NAMALWA (cell line): ENCODE results near the gene SPON2.

Experiments used
- DNase-seq: peaks from one replicate; pipeline ENCODE4 v3.0.0-alpha.2; 2015; ENCODE audit warnings: low spot score

SPON2 gene

DNA sequence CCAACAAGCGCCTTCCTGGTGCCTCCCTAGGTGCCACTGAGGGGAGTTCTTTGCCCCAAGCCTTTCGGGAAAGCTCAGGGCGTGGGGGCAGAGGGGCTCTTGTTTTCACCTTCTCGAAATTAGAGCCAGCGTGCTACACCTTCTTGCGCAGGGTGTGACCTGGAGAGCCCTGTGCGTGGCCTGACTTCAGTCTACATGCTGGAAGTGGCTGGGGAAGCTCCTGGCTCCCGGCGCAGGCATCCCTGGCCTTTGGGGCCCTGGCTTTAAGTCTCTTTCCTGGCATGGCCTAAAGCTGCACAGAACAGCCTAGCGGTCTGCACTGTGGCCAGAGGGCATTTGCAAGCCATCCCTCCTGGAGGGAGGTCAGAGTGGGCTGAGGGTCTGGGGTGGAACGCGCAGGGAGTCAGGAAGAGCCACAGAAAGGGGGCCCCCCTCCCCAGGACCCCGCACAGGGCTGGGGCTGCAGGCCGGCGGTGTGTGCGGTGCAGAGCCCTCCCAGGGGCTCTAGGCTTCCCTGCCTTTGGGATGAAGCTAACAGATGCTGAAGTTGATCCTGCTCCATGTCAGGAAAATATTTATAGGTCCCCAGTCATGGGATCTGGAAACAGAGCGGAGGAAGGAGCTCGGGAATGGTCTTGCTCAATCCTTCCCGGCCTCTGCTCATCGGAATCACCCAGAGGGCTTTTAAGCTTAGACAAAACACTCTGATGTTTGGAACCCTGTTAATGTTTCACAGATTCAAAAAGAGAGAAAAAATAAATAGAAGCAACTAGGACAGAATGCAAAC lies 781 bp upstream of the SPON2 start:
- no peak for DNase-seq

DNA sequence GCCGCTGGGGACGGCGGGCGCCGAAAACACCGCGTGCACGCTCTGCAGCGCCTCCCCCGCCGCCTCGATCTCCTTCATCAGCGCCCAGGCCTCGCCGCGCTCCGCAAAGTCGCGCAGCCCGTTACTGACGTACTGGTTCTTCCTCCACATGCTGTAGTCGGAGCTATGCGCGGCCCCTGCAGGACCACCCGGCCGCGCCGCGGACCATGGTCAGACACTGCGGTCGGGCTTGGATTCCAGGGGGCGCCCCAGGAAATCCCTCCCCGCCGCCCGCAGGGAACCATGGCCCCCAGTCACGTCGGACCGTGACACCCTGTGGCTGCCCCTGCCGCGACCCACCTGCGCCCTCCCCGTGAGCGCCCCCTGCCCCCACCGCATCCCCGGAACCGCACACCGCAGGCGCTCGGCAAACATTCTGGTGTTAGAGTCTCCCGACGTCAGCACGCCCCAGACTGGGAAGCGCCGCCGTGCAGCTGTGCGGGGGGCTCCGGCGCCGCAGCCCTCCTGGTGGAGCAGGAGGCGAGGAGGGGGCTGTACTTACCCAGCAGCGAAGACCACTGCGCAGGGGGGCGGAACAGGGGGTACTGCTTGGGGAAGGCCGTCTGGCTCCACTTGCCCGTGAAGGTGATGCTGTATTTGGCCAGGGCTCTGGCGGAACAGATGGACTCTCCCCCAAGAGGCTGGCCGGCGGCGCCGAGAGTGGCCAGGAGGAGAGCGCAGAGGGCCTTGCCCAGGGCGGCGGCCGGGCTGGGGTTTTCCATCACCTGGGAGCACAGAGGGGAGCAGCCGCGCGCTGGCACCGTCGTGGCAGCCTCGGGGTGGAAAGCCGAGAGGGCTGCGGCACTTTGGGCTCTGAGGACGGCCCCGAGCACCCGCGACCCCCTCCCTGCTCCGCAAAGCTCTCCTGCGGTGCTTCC lies 814 bp downstream of the SPON2 start:
- no peak for DNase-seq

DNA sequence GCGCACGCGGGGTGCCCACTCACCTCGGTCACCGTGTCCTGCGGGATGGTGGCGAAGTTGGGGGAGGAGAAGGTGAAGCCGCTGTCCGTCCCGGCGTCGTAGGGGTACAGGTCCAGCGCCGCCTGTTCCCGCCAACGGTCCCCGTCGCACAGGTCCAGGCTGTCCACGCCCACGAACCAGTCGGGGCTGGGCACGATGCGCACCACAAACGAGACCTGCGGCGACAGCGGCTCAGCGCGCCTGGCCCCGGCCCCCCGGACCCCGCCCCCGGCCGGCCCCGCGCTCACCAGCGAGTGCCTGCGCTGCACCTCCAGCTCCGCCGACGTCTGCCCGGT lies 1.4 kb downstream of the SPON2 start:
- no peak for DNase-seq

DNA sequence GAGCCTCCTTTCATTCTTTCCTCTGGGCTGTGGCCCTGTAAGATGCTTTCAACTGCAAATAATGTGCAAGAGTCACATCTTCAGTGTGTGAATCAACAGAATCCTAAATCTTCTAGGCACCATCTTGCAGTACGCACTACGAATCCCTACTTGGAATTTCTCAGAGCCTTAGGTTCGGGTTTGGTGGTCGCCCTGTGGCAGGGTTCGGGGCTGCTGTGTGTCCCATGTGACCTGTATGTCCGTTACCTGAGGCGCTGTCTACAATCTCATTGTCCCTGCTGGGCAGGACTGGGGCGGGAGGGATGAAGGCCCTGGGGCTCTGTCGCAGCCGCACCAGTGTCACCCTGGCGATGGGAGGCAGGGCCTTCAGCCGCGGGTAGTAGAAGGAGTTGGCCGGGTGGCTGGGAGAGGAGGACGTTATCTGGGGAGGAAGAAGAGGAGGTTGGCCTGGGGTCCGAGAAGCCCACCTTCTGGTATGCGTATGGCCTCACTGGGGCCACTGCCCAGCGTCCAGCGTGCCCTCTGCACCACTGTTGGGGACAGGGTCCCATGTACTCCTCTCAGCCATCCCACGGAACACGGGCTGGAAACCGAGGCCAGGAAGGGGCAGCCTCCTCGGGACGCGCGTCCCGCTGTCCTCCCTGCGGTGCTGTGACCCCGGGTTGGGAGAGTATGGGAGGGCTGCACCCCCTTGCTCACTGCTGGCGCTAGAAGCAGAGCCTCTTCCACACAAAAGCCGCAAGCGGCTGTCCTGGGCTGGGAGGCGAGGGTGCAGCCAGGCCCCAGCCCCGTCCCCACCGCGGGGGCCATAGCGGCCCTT lies 2.0 kb downstream of the SPON2 start:
- no peak for DNase-seq

GRCh38 chr4:1169691-1170096 lies 2.7 kb downstream of the SPON2 start:
- DNase-seq = no peak

DNA sequence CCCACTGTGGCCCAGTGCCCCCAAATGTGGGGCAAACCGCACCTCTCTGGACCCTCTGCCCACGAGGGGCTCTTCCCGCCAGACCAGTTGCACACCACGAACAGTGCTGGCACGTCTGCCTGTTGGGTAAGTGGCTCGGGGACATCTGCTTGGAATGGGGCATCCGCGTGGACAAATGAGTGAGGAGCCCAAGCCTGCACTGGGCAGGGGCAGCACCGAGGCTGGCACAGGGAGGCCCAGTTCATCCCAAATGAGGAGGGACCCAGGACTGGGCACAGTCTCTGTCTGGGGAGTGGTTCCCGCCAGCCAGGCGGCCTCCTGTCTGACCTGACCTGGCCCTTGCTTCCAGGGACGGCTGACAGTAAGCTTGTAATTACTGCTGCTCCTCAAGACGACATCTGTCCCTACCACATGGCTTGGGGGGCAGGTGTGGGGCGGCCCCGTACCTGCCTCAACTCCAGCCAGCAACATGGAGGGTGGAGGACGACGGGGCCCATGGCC lies 3.2 kb downstream of the SPON2 start:
- no peak for DNase-seq

DNA sequence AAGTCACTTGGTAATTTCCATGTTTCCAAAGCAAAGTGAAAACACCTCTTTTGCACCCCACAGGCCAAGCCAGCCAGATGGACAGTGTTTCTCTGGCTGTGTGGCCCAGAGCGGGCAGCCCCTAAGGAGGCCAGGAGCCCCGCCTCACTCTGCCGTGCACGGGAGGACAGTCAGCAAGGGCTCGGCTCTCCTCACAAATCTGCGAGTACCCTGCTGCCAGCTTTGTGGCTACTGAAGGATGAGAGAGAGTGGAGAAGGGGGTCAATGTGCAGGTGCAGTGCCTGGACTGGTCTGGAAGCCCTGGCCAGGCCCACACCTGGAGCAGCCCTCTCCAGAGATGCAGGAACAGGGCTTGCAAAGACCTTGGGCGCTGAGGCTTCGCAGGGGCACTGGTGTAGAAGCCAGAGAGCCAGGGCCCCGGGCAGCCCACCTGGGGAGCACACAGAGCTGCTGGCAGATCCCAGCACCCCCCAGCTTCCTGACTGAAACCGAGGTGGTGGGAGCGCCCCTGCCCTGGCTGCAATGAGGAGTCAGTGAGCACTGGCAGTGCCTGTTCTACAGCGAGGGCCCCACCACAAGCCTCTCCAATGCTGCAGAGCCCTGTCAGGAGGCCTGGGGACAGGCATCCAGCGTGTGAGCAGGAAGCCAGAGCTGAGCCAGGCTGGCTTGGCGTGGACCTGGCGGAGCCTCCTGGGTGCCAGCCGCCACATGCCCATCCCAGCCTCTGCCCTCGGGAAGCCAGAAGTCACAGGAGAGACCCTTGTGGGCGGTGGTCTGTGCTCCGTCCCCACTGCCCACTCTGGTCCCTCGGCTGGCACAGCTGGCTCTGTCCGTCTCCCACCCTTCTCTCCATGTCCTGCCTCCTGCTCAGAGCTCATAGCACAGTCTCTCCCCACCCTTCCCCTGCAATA lies 3.9 kb downstream of the SPON2 start:
- DNase-seq = no peak

GRCh38 chr4:1167244-1167949 lies 5.0 kb downstream of the SPON2 start:
- DNase-seq = peak; percentile 97

GRCh38 chr4:1166509-1167243 lies 5.7 kb downstream of the SPON2 start:
- DNase-seq = no peak

DNA sequence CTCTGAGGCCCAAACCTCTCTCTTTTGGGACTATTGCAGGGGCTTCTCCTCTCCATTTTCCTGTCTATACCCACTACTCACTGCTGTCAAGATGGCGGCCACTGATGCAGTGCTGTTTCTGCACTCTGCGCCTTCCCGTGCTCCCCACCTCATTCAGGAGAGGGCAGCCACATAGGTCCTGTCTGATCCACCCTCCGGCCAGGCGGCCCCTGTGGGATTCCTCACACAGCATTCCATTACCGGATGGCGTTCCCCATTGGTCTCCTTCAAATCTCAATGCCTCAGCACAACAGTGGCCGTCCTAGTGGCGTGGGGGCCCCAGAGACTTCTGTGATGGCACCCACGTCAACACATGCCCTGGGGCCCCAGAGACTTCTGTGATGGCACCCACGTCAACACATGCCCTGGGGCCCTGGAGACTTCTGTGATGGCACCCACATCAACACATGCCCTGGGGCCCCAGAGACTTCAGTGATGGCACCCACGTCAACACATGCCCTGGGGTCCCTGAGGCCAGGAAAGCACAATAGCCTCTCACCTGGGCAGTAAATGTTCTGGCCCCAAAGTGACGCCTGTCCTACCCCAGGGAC lies 7.3 kb downstream of the SPON2 start:
- DNase-seq = no peak

GRCh38 chr4:1164444-1164843 lies 7.9 kb downstream of the SPON2 start:
- DNase-seq = no peak

- no peak for DNase-seq
Observed at GRCh38 chr4:1164040-1164439, 8.3 kb downstream of the SPON2 start.

- DNase-seq = no peak
Observed at GRCh38 chr4:1160351-1160750, 12.0 kb downstream of the SPON2 start.

DNA sequence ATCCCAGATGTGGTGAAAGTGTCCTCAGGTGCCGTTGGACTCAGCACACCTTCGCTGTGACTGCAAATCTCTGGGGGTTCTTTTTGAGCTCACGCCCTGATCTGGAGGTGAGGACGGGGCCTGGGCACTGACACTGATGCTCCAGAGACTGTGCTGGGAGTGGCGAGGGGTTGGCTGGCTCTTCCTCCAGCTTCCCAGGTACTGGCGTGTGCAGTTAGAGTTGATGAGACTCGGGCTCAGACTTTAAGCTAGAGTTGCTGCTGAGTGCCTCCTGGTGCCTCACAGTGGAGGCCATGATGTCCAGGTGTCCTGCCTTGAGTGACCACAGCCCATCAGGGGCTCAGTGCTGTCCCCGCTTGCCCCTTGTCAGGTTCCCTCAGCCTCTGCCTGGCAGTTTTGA lies 16.3 kb downstream of the SPON2 start:
- no peak for DNase-seq

DNA sequence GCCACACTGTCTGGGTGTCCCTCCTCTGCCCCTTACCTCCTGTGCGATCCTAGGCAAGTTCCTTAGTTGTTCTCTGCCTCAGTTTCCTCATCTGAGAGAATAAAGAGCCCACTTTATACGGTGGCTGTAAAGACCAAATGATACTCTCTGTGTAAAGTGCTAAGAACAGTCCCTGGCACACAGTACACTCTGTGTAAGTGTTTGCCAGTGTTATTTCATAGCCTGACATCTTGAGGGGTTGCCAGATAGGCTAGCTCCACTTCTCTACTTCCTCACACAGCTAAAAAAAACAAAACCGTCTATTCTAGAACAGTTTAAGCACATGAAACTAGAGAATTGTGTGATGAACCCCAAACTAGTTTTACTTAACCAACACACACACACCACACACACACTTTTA lies 17.1 kb downstream of the SPON2 start:
- DNase-seq = no peak

GRCh38 chr4:1154523-1155182 lies 17.7 kb downstream of the SPON2 start:
- no peak for DNase-seq

- DNase-seq = no peak
Observed at GRCh38 chr4:1154126-1154522, 18.3 kb downstream of the SPON2 start.

- no peak for DNase-seq
Observed at GRCh38 chr4:1153567-1154090, 18.8 kb downstream of the SPON2 start.

DNA sequence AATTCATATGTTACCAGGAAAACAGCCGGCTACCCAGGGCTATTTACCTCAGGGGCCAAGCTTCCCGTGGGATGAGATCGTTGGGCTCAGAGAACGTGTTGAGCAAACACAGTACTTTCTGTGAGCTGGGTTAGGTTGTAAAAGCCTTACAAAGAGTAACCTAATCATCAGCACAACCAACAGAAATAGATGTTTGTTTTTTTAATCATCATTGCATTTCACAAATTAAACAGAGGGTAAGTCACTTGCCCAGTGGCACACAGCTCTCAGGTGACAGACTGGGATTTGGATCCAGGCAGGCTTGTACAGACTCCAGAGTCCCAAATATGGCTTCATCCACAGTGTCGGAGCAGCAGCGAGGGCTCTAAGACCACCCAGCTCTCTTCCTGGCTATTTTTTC lies 20.1 kb downstream of the SPON2 start:
- no peak for DNase-seq
